Calu3 (cell line): ENCODE measurements around the gene TRIO. TPM values are rescaled to one million over a fixed set of nuclear protein-coding genes. Genes with fewer than 3 reads are reported as not detected.

Experiments
- BruUV-seq: library from RNA; stranded (reverse); fragments of 400-500 nt; replicated peaks from 2 replicates; lab custom pipeline; 2021; lab: Mats Ljungman, UMichigan
- CTCF ChIA-PET: fragments of 300-600 bp; sonication (Branson Sonifier 250); formaldehyde crosslinking; loops from one replicate; lab custom pipeline; 2022; ENCODE audit warnings: antibody characterized with exemption; lab: Charles Lee
- DNase-seq: peaks from one replicate; pipeline ENCODE4 v3.0.0; 2022
- H3K27ac Mint-ChIP-seq: one replicate; pipeline ENCODE4 v1.8.0; 2022; ENCODE audit warnings: mixed read lengths; ENCODE audit not compliant: unreplicated experiment
- H3K27me3 Mint-ChIP-seq: one replicate; pipeline ENCODE4 v1.8.0; 2022; ENCODE audit warnings: mixed read lengths; ENCODE audit not compliant: unreplicated experiment
- H3K36me3 Mint-ChIP-seq: one replicate; pipeline ENCODE4 v1.8.0; 2022; ENCODE audit warnings: mild to moderate bottlenecking, moderate library complexity, mixed read lengths; ENCODE audit not compliant: insufficient read depth, unreplicated experiment
- H3K4me1 Mint-ChIP-seq: one replicate; pipeline ENCODE4 v1.8.0; 2022; ENCODE audit warnings: mild to moderate bottlenecking, low read depth, mixed read lengths; ENCODE audit not compliant: unreplicated experiment
- H3K4me3 Mint-ChIP-seq: one replicate; pipeline ENCODE4 v1.8.0; 2022; ENCODE audit warnings: mild to moderate bottlenecking, low read depth, moderate library complexity, mixed read lengths; ENCODE audit not compliant: unreplicated experiment
- H3K9me3 Mint-ChIP-seq: one replicate; pipeline ENCODE4 v1.8.0; 2022; ENCODE audit warnings: low read depth, mixed read lengths; ENCODE audit not compliant: unreplicated experiment
- intact Hi-C: fragments of 100-400 bp; cut with micrococcal nuclease; formaldehyde crosslinking; loops from one replicate; pipeline ENCODE4 v1.10.0; 2022; ENCODE audit not compliant: unreplicated experiment
- total RNA-seq: library from RNA; stranded (reverse); gene quantifications from 2 replicates; pipeline ENCODE4 v1.2.3, GENCODE V29; 2022
- TF ChIP-seq, protein P1 (sequence below): fragments of 200-600 bp; IDR thresholded peaks from one replicate; pipeline ENCODE4 v1.8.0; 2022; ENCODE audit warnings: antibody characterized with exemption; ENCODE audit not compliant: unreplicated experiment

The TRIO gene
- total RNA-seq, 1 experiment from 2014 or later = 183 TPM

DNA sequence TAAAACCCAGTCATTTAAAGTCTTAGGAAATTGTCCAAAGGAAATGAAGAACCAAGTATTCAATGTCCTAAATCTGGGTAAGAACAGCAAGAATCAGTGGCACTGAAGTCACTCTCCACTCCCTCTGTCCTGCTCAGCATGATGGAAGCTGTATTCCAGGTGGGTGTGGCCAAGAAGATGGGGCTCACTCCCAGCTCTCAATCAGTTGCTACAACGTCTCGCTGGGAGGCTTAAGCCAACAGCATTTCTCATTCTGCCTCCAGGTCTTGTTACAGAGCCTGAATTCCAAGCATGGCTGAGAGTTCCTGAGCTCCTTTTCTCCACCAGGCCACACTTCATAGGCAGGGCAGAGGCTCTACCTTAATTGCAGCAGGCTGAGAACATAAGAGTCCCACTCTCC, 41.2 kb upstream of the TRIO start:
- peaks cover 16% of the 10 kb centered on the region for H3K4me1 Mint-ChIP-seq
- CTCF ChIA-PET = no interaction called here
- DNase-seq = no peak

GRCh38 chr5:14102666-14103065, 40.5 kb upstream of the TRIO start:
- Mint-ChIP-seq H3K4me3 (no peak overlapping the region), H3K27me3 (no peaks in the 10 kb centered on the region), H3K9me3 (peaks cover 8% of the 10 kb centered on the region), H3K4me1 (peaks cover 23% of the 10 kb centered on the region), H3K27ac (no peak overlapping the region), H3K36me3 (peaks cover 4% of the 10 kb centered on the region)
- DNase-seq = no peak
- intact Hi-C loops = no loop called here
- TF ChIP-seq, protein P1, sequence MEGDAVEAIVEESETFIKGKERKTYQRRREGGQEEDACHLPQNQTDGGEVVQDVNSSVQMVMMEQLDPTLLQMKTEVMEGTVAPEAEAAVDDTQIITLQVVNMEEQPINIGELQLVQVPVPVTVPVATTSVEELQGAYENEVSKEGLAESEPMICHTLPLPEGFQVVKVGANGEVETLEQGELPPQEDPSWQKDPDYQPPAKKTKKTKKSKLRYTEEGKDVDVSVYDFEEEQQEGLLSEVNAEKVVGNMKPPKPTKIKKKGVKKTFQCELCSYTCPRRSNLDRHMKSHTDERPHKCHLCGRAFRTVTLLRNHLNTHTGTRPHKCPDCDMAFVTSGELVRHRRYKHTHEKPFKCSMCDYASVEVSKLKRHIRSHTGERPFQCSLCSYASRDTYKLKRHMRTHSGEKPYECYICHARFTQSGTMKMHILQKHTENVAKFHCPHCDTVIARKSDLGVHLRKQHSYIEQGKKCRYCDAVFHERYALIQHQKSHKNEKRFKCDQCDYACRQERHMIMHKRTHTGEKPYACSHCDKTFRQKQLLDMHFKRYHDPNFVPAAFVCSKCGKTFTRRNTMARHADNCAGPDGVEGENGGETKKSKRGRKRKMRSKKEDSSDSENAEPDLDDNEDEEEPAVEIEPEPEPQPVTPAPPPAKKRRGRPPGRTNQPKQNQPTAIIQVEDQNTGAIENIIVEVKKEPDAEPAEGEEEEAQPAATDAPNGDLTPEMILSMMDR = no peak
- CTCF ChIA-PET = no interaction called here
- BruUV-seq = no TSS peak

More for the DNA sequence above, 41.2 kb upstream of the TRIO start:
- no peak overlapping the region for H3K4me3 Mint-ChIP-seq
- intact Hi-C loops = no loop called here
- H3K27ac Mint-ChIP-seq = no peak overlapping the region
- H3K9me3 Mint-ChIP-seq = peaks cover 8% of the 10 kb centered on the region
- TF ChIP-seq, protein P1 = no peak
- H3K27me3 Mint-ChIP-seq = no peaks in the 10 kb centered on the region
- BruUV-seq = no TSS peak
- H3K36me3 Mint-ChIP-seq = peaks cover 4% of the 10 kb centered on the region

DNA sequence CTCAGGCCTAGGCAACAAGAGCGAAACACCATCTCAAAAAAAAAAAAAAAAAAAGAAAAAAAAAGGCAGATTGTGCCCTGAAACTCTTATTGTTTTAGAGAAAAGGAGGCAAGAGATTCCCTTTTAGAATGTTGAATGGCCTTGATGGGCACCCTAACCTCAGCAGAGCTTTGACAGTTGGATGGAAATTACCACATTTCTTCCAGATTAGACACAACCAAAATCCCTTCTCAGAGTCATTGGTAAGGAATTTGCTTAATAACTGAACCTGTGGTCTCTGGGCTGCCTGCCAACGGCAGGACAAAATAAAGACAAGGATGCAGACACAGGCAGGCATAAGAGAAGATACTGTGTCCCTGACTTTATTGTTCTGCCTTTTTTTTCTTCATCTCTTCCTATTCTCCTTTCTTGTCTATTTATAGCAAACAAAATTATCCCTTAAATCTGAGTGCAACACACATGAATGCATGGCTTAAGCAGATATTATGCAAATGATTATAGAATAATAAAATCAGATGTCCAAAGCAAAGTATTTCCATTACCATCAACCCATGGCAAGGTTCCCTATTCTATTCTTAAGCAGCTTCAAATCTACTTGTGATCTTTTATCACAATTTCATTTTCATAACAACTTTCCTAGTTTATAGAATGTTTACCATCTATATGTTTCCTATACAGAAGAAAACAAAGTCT, 37.3 kb upstream of the TRIO start:
- H3K27ac Mint-ChIP-seq = peak overlapping the region; percentile 27
- no peak overlapping the region for H3K4me3 Mint-ChIP-seq
- BruUV-seq = no TSS peak
- H3K27me3 Mint-ChIP-seq = no peaks in the 10 kb centered on the region
- peaks cover 8% of the 10 kb centered on the region for H3K36me3 Mint-ChIP-seq
- CTCF ChIA-PET = interaction anchor here (0.6 to 0.7 kb wide), 3 partner anchors 68 to 209 kb away, joined by 3 to 5 read pairs (median 4); no protein-coding TSS in a partner anchor
- peaks cover 37% of the 10 kb centered on the region for H3K4me1 Mint-ChIP-seq
- intact Hi-C loops = loop anchor here (2.0 to 5.0 kb wide), 2 partner anchors 69 to 119 kb away; no protein-coding TSS in a partner anchor
- TF ChIP-seq, protein P1 = no peak
- H3K9me3 Mint-ChIP-seq = peaks cover 8% of the 10 kb centered on the region
- peak; percentile 70 for DNase-seq

DNA sequence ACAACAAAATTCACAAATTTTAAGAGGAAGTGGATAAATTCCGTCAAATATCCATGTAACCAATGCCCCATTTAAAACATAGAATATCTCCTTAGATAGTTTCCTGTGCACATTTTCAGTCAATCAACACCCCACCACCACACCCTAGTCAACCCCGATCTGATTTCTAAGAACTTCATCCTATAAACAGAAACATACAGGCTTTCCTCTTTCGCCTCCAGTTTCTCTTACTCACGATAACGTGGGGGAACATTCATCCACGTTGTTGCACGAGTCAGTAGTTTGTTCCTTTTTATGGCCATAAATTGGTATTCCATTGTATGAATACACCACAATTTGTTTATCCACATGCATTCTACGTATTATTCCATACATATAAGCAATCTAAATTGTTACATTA, 35.6 kb upstream of the TRIO start:
- intact Hi-C loops = loop anchor here (2.0 to 5.0 kb wide), 2 partner anchors 71 to 120 kb away; no protein-coding TSS in a partner anchor
- H3K4me3 Mint-ChIP-seq = no peak overlapping the region
- H3K27ac Mint-ChIP-seq = no peak overlapping the region
- H3K27me3 Mint-ChIP-seq = no peaks in the 10 kb centered on the region
- peaks cover 37% of the 10 kb centered on the region for H3K4me1 Mint-ChIP-seq
- DNase-seq = no peak
- CTCF ChIA-PET = no interaction called here
- H3K36me3 Mint-ChIP-seq = peaks cover 8% of the 10 kb centered on the region
- peaks cover 7% of the 10 kb centered on the region for H3K9me3 Mint-ChIP-seq
- TF ChIP-seq, protein P1 = no peak
- BruUV-seq = no TSS peak
